SK-N-SH (cell line): ENCODE data around the gene PMEPA1. TPM values are rescaled to one million over a fixed set of nuclear protein-coding genes. Genes with fewer than 3 reads are reported as not detected.
A peak's percentile ranks its signal among the peaks of the same experiment; 100 is the strongest.

ENCODE experiments used
- CTCF ChIA-PET: fragments of 300-600, 350-600 bp; formaldehyde crosslinking; extraction: SDS; loops from one replicate; lab custom pipeline; 2021; lab: Yijun Ruan, JAX
- POLR2A ChIA-PET: fragments of 350-600 bp; sonication (Branson Sonifier 250); formaldehyde crosslinking; extraction: SDS; loops from one replicate; lab custom pipeline; 2020; ENCODE audit warnings: antibody characterized with exemption, inconsistent platforms; lab: Yijun Ruan, JAX
- DNase-seq: peaks from one replicate; pipeline ENCODE4 v3.0.0; 2012
- H2AFZ ChIP-seq: fragments of 200-600 bp; sonication (generic); 2 replicates; pipeline ENCODE4 v1.8.1; 2016; ENCODE audit warnings: antibody characterized with exemption, mild to moderate bottlenecking, low read depth
- H3F3A ChIP-seq: fragments of 200-600 bp; sonication (generic); replicated peaks from 2 replicates; pipeline ENCODE3; 2016; ENCODE audit warnings: antibody characterized with exemption, mild to moderate bottlenecking; ENCODE audit not compliant: insufficient read depth
- H3K27ac ChIP-seq, 2 experiments: fragments of 200-500 bp in 1 of 2; fragments of 200-600 bp in 1 of 2; sonication (Bioruptor generic) in 1 of 2; sonication (generic), shearing (Covaris generic) in 1 of 2; 2 replicates each; pipeline versions ENCODE4 v1.5.1 to v1.6.1; 2014 to 2016; ENCODE audit warnings: low read depth in 2 of 2, inconsistent platforms in 1 of 2, low read length in 1 of 2, mild to moderate bottlenecking in 1 of 2, mixed read lengths in 1 of 2
- H3K27me3 ChIP-seq: fragments of 200-600 bp; sonication (generic), shearing (Covaris generic); 2 replicates; pipeline ENCODE4 v1.6.1; 2016; ENCODE audit warnings: mixed run types; ENCODE audit not compliant: insufficient read depth
- H3K36me3 ChIP-seq, 2 experiments: fragments of 200-500 bp in 1 of 2; fragments of 200-600 bp in 1 of 2; sonication (Bioruptor generic) in 1 of 2; sonication (generic) in 1 of 2; replicated peaks in 1 of 2; 2 replicates each; pipeline versions ENCODE3 to v1.5.1; 2014 to 2016; ENCODE audit warnings: low read length in 1 of 2, mild to moderate bottlenecking in 1 of 2; ENCODE audit not compliant: insufficient read depth in 2 of 2, control insufficient read depth in 1 of 2
- H3K4me1 ChIP-seq, 2 experiments: fragments of 200-500 bp in 1 of 2; fragments of 200-600 bp in 1 of 2; sonication (Bioruptor generic) in 1 of 2; sonication (generic), shearing (Covaris generic) in 1 of 2; 2 replicates each; pipeline versions ENCODE4 v1.5.1 to v1.6.1; 2014 to 2016; ENCODE audit warnings: low read depth in 1 of 2, low read length in 1 of 2, mixed run types in 1 of 2; ENCODE audit not compliant: insufficient read depth in 2 of 2, control insufficient read depth in 1 of 2
- H3K4me2 ChIP-seq: fragments of 200-600 bp; sonication (generic), shearing (Covaris generic); 2 replicates; pipeline ENCODE4 v1.6.1; 2017; ENCODE audit warnings: mixed run types
- H3K4me3 ChIP-seq, 2 experiments: fragments of 200-500 bp in 1 of 2; fragments of 200-600 bp in 1 of 2; sonication (Bioruptor generic) in 1 of 2; sonication (generic), shearing (Covaris generic) in 1 of 2; 2 replicates each; pipeline versions ENCODE4 v1.5.1 to v1.8.1; 2014 to 2016; ENCODE audit warnings: low read depth in 2 of 2, inconsistent platforms in 1 of 2, low read length in 1 of 2, mild to moderate bottlenecking in 1 of 2, mixed read lengths in 1 of 2, moderate library complexity in 1 of 2
- H3K79me2 ChIP-seq: fragments of 200-600 bp; sonication (generic); 2 replicates; pipeline ENCODE4 v1.8.1; 2017; ENCODE audit warnings: mild to moderate bottlenecking; ENCODE audit not compliant: insufficient read depth
- H3K9ac ChIP-seq: fragments of 200-600 bp; sonication (generic); 2 replicates; pipeline ENCODE4 v1.6.1; 2017; ENCODE audit warnings: mixed run types
- H3K9me2 ChIP-seq: fragments of 200-600 bp; sonication (generic); 2 replicates; pipeline ENCODE4 v1.6.1; 2017; ENCODE audit warnings: mixed run types
- H3K9me3 ChIP-seq: fragments of 200-600 bp; sonication (generic); 2 replicates; pipeline ENCODE4 v1.6.1; 2017; ENCODE audit warnings: mixed run types, mild to moderate bottlenecking, moderate library complexity
- H4K20me1 ChIP-seq: fragments of 200-600 bp; sonication (generic); 2 replicates; pipeline ENCODE4 v1.6.1; 2017; ENCODE audit warnings: mild to moderate bottlenecking, mixed run types; ENCODE audit not compliant: insufficient read depth
- EZH2phosphoT487 ChIP-seq: fragments of 200-600 bp; sonication (generic); IDR thresholded peaks from 2 replicates; pipeline ENCODE4 v1.6.1; 2017; ENCODE audit warnings: low read depth, mixed run types, mild to moderate bottlenecking, antibody characterized with exemption, moderate library complexity, borderline replicate concordance
- GABPA ChIP-seq: IDR thresholded peaks from 2 replicates; pipeline ENCODE4 v1.4.0; 2012; ENCODE audit warnings: low read depth, mild to moderate bottlenecking
- NRF1 ChIP-seq: IDR thresholded peaks from 2 replicates; pipeline ENCODE4 v1.6.1; 2012; ENCODE audit warnings: low read depth, mild to moderate bottlenecking, low read length
- SIN3A ChIP-seq: IDR thresholded peaks from 2 replicates; pipeline ENCODE4 v1.6.1; 2012; ENCODE audit warnings: low read depth, mild to moderate bottlenecking, low read length, moderate library complexity, borderline replicate concordance
- TCF12 ChIP-seq: IDR thresholded peaks from 2 replicates; pipeline ENCODE4 v1.4.0; 2012
- YY1 ChIP-seq: IDR thresholded peaks from 2 replicates; pipeline ENCODE4 v1.4.0; 2012; ENCODE audit warnings: low read depth, mild to moderate bottlenecking
- WGBS: methylation state at CpG from one replicate; pipeline ENCODE4 v1.1.6; 2017; ENCODE audit warnings: low lambda C conversion rate; 5-methylcytosine and 5-hydroxymethylcytosine counted together
- polyA plus RNA-seq, 3 experiments: library from polyadenylated mRNA; depleted of rRNA; stranded (reverse); fragments of >200 nt; gene quantifications; 2 replicates each; pipeline ENCODE4 v1.2.3, GENCODE V29; 2012
- TF ChIP-seq, protein P1 (sequence below): IDR thresholded peaks from 2 replicates; pipeline ENCODE4 v1.4.0; 2012; ENCODE audit warnings: low read depth, borderline replicate concordance
- TF ChIP-seq, protein P2 (sequence below): fragments of 150-350 bp; IDR thresholded peaks from 2 replicates; pipeline ENCODE4 v1.6.1; 2017; ENCODE audit warnings: antibody characterized with exemption, low read length, low read depth, borderline replicate concordance

Gene PMEPA1
- polyA plus RNA-seq, 1 of the 3 experiments (the other 2 are of a cell fraction), result 7.1 TPM

DNA sequence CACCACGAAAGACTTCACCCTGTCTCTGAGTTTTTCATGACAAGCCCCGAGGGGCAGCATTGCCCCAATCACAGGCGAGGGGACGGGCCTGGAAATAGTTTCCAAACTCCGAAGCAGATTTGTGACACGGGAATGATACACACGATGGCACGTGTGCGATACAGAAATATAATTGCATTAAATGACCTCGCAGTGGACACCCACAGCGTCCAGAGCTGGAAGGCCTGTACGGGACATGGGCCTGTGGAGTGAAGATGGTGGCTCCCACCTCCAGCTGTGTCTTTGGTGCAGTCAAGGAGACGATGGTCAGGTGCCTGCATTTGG is 43.0 kb downstream of the PMEPA1 start:
- no peak for DNase-seq
- H3K4me3 ChIP-seq, result no peak overlapping the region
- no peaks in the 10 kb centered on the region for H3F3A ChIP-seq
- H3K27me3 ChIP-seq, result no peaks in the 10 kb centered on the region
- peaks cover 0 to 80% of the 10 kb centered on the region in 2 experiments; a peak in 2 of 4 replicates for H3K4me1 ChIP-seq
- H3K79me2 ChIP-seq, result peaks cover 91% of the 10 kb centered on the region
- WGBS, result 88% methylated on average over 10 of the region's 13 CpGs
- no peaks in the 10 kb centered on the region for H3K9me2 ChIP-seq
- H4K20me1 ChIP-seq, result peaks cover 85% of the 10 kb centered on the region
- no peaks in the 10 kb centered on the region for H3K9me3 ChIP-seq
- H3K27ac ChIP-seq, result peak overlapping the region in 1 of 2 experiments; percentile 91; a peak in 2 of 4 replicates
- POLR2A ChIA-PET, result no interaction called here
- TF ChIP-seq, protein P1, sequence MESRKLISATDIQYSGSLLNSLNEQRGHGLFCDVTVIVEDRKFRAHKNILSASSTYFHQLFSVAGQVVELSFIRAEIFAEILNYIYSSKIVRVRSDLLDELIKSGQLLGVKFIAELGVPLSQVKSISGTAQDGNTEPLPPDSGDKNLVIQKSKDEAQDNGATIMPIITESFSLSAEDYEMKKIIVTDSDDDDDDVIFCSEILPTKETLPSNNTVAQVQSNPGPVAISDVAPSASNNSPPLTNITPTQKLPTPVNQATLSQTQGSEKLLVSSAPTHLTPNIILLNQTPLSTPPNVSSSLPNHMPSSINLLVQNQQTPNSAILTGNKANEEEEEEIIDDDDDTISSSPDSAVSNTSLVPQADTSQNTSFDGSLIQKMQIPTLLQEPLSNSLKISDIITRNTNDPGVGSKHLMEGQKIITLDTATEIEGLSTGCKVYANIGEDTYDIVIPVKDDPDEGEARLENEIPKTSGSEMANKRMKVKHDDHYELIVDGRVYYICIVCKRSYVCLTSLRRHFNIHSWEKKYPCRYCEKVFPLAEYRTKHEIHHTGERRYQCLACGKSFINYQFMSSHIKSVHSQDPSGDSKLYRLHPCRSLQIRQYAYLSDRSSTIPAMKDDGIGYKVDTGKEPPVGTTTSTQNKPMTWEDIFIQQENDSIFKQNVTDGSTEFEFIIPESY, result no peak
- TF ChIP-seq NRF1, result no peak
- TF ChIP-seq GABPA, result no peak
- no peak for TF ChIP-seq EZH2phosphoT487
- H2AFZ ChIP-seq, result no peak overlapping the region
- H3K9ac ChIP-seq, result no peak overlapping the region
- CTCF ChIA-PET, result interaction anchor here (0.9 to 1.7 kb wide), 3 partner anchors 13 to 490 kb away, joined by 3 to 7 read pairs (median 4); no protein-coding TSS in a partner anchor
- H3K4me2 ChIP-seq, result no peak overlapping the region
- no peaks in the 10 kb centered on the region for H3K36me3 ChIP-seq

DNA sequence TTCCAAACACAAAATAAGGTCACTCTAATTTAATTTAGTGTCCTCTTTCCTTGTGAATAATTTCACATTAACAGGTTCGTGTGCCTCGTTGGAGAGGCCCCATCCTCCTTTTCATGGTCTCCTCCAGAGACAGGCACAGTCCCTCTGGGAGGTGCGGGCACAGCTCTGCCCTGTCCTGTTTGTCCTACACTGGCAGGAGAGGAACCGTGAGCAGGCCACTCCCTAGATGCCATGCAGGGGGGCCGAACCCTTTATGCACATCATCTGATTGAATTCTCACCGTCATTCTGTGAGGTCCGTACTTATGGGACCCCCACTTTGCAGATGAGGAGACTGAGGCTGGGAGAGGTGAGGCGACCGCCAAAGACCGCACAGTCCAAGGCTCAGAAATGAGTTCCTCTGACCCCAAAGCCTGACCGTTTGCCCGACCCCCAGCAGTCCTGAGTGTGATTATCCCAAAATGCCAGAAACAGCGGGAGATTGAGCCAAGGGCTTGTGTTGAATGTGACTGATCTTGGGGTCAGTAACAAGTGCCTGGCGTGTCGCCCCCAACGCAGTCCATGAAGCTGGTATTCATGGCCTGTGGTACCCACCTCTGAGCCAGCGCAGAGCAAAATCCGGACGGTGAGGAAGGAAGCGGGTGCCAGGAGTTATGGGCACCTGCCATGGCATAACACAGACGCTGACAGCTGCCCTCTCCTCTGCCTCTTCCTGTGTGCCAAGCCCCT is 43.5 kb downstream of the PMEPA1 start:
- Histone ChIP-seq H3K9me3 (no peaks in the 10 kb centered on the region), H3K4me3 (no peak overlapping the region), H2AFZ (no peak overlapping the region), H3K9me2 (no peaks in the 10 kb centered on the region), H3K27ac (peak overlapping the region in 1 of 2 experiments; percentile 91; a peak in 2 of 4 replicates), H3K4me1 (peaks cover 0 to 79% of the 10 kb centered on the region in 2 experiments; a peak in 2 of 4 replicates), H3K9ac (no peak overlapping the region), H3K36me3 (no peaks in the 10 kb centered on the region), H3K27me3 (no peaks in the 10 kb centered on the region), H3F3A (no peaks in the 10 kb centered on the region)
- DNase-seq, result no peak
- ChIA-PET CTCF (interaction anchor here (0.9 to 1.7 kb wide), 5 partner anchors 12 to 491 kb away, joined by 3 to 7 read pairs (median 3); no protein-coding TSS in a partner anchor), POLR2A (no interaction called here)
- TF ChIP-seq YY1 (no peak), SIN3A (no peak), TCF12 (no peak)
- TF ChIP-seq, protein P2, sequence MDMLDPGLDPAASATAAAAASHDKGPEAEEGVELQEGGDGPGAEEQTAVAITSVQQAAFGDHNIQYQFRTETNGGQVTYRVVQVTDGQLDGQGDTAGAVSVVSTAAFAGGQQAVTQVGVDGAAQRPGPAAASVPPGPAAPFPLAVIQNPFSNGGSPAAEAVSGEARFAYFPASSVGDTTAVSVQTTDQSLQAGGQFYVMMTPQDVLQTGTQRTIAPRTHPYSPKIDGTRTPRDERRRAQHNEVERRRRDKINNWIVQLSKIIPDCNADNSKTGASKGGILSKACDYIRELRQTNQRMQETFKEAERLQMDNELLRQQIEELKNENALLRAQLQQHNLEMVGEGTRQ, result no peak
- TF ChIP-seq, all 33 proteins: peak for 0
- WGBS, result 96% methylated on average over 20 of the region's 21 CpGs
- Histone ChIP-seq H4K20me1 (peaks cover 85% of the 10 kb centered on the region), H3K4me2 (no peak overlapping the region), H3K79me2 (peaks cover 89% of the 10 kb centered on the region)
